GM10266 (cell line): ENCODE data around the gene SHOC1.

Source experiments
- DNase-seq: peaks from one replicate; pipeline ENCODE4 v3.0.0; 2012; ENCODE audit errors: extremely low spot score
- CTCF ChIP-seq: IDR thresholded peaks from 2 replicates; pipeline ENCODE4 v1.5.1; 2012; ENCODE audit warnings: mild to moderate bottlenecking, low read depth; ENCODE audit not compliant: control insufficient read depth, insufficient read depth; ENCODE audit errors: missing control alignments

SHOC1 gene

GRCh38 chr9:111789881-111790280, 4.9 kb downstream of the SHOC1 start:
- TF ChIP-seq CTCF = no peak

GRCh38 chr9:111783857-111784256, 10.9 kb downstream of the SHOC1 start:
- TF ChIP-seq CTCF = no peak

More at GRCh38 chr9:111789881-111790280, 4.9 kb downstream of the SHOC1 start:
- DNase-seq = no peak

GRCh38 chr9:111783424-111783823, 11.3 kb downstream of the SHOC1 start:
- DNase-seq = no peak
- no peak for TF ChIP-seq CTCF

More at GRCh38 chr9:111783857-111784256, 10.9 kb downstream of the SHOC1 start:
- no peak for DNase-seq

- TF ChIP-seq CTCF = no peak
- DNase-seq = no peak
Measured at GRCh38 chr9:111766066-111766465, 28.7 kb downstream of the SHOC1 start.

- DNase-seq = no peak
- no peak for TF ChIP-seq CTCF
Measured at GRCh38 chr9:111762556-111762955, 32.2 kb downstream of the SHOC1 start.

GRCh38 chr9:111759762-111760639, 34.7 kb downstream of the SHOC1 start:
- peak; percentile 40 for DNase-seq
- TF ChIP-seq CTCF = peak; percentile 62

GRCh38 chr9:111754800-111755199, 39.9 kb downstream of the SHOC1 start:
- DNase-seq = no peak
- no peak for TF ChIP-seq CTCF
